K562 (cell line): Measurements from ENCODE around the gene RDH16. TPM values are rescaled to one million over a fixed set of nuclear protein-coding genes. Genes with fewer than 3 reads are reported as not detected.
A peak's percentile ranks its signal among the peaks of the same experiment; 100 is the strongest.

Source experiments
- BCOR ChIP-seq: fragments of 450-650 bp; IDR thresholded peaks from 2 replicates; pipeline ENCODE4 v1.6.1; 2016
- CSDE1 ChIP-seq, 2 experiments: fragments of 450-650 bp; IDR thresholded peaks; 2 replicates each; pipeline ENCODE4 v1.6.1; 2016; ENCODE audit warnings: mild to moderate bottlenecking in 1 of 2
- ETV1 ChIP-seq: fragments of 450-650 bp; conservative IDR thresholded peaks from 2 replicates; pipeline ENCODE4 v1.6.1; 2016; ENCODE audit warnings: missing genetic modification characterization, control low read depth, low read depth, missing compliant biosample characterization
- GABPB1 ChIP-seq: sonication (generic); formaldehyde crosslinking; IDR thresholded peaks from 2 replicates; pipeline ENCODE4 v1.8.0; 2022; ENCODE audit warnings: mild to moderate bottlenecking, missing genetic modification reagents
- GTF3C2 ChIP-seq: IDR thresholded peaks from 3 replicates; pipeline ENCODE4 v1.6.1; 2011; ENCODE audit warnings: borderline replicate concordance, mild to moderate bottlenecking, moderate library complexity; ENCODE audit not compliant: insufficient read length; ENCODE audit errors: extremely low read depth
- JUN ChIP-seq, 2 experiments: sonication (generic) in 1 of 2; formaldehyde crosslinking in 1 of 2; IDR thresholded peaks; 2 replicates each; pipeline versions ENCODE4 v1.6.1 to v1.8.0; 2012 to 2022; ENCODE audit warnings: borderline replicate concordance in 2 of 2, mild to moderate bottlenecking in 2 of 2, improper control_type of control experiment in 1 of 2, low read depth in 1 of 2, low read length in 1 of 2, missing genetic modification reagents in 1 of 2
- KLF16 ChIP-seq: IDR thresholded peaks from 2 replicates; pipeline ENCODE4 v1.6.1; 2016; ENCODE audit warnings: antibody characterized with exemption
- MYC ChIP-seq, 2 experiments: fragments of 250-450 bp in 1 of 2; sonication (Bioruptor Pico) in 1 of 2; IDR thresholded peaks; 2 replicates each; pipeline versions ENCODE4 v1.5.1 to v1.6.1; 2012 to 2021; ENCODE audit warnings: low read depth in 2 of 2, borderline replicate concordance in 1 of 2, improper control_type of control experiment in 1 of 2, low read length in 1 of 2, mild to moderate bottlenecking in 1 of 2, moderate library complexity in 1 of 2
- PHF20 ChIP-seq: fragments of 450-650 bp; IDR thresholded peaks from 2 replicates; pipeline ENCODE4 v1.6.1; 2018; ENCODE audit not compliant: partially characterized antibody
- PRMT5 ChIP-seq: sonication (generic); formaldehyde crosslinking; IDR thresholded peaks from 2 replicates; pipeline ENCODE4 v1.5.0; 2020; ENCODE audit warnings: missing genetic modification reagents
- SAP30 ChIP-seq: fragments of 200-600 bp; sonication (generic); IDR thresholded peaks from 2 replicates; pipeline ENCODE4 v1.6.1; 2012; ENCODE audit warnings: borderline replicate concordance, low read depth, mild to moderate bottlenecking, moderate library complexity, low read length, control low read depth, inconsistent platforms; ENCODE audit not compliant: insufficient read depth, poor library complexity, severe bottlenecking
- SIN3B ChIP-seq: fragments of 450-650 bp; IDR thresholded peaks from 2 replicates; pipeline ENCODE4 v1.6.1; 2017; ENCODE audit warnings: low read depth, mild to moderate bottlenecking, moderate library complexity
- SMAD1 ChIP-seq: fragments of 150-350 bp; IDR thresholded peaks from 2 replicates; pipeline ENCODE4 v1.6.1; 2014; ENCODE audit warnings: low read length, low read depth; ENCODE audit not compliant: partially characterized antibody
- STAT5B ChIP-seq: fragments of 250-450 bp; sonication (Bioruptor Pico); IDR thresholded peaks from 2 replicates; pipeline ENCODE4 v1.8.0; 2021; ENCODE audit warnings: mild to moderate bottlenecking, inconsistent platforms
- ZC3H11A ChIP-seq: IDR thresholded peaks from 2 replicates; pipeline ENCODE4 v1.6.1; 2012; ENCODE audit warnings: low read depth, low read length, improper control_type of control experiment
- ZNF12 ChIP-seq: sonication (generic); formaldehyde crosslinking; IDR thresholded peaks from 2 replicates; pipeline ENCODE4 v1.4.0; 2020; ENCODE audit warnings: mild to moderate bottlenecking, missing genetic modification reagents
- ZNF143 ChIP-seq: sonication (generic); formaldehyde crosslinking; IDR thresholded peaks from 2 replicates; pipeline ENCODE4 v1.9.0; 2022; ENCODE audit warnings: mild to moderate bottlenecking, missing genetic modification reagents
- ZNF217 ChIP-seq: sonication (generic); formaldehyde crosslinking; IDR thresholded peaks from 2 replicates; pipeline ENCODE4 v1.8.0; 2022; ENCODE audit warnings: mild to moderate bottlenecking, missing genetic modification reagents
- ZNF274 ChIP-seq: IDR thresholded peaks from 2 replicates; pipeline ENCODE4 v1.6.1; 2011; ENCODE audit warnings: low read depth, mild to moderate bottlenecking, low read length, moderate library complexity, borderline replicate concordance
- ZSCAN32 ChIP-seq: fragments of 450-650 bp; formaldehyde crosslinking; IDR thresholded peaks from 2 replicates; pipeline ENCODE4 v1.4.0; 2020; ENCODE audit warnings: mild to moderate bottlenecking, moderate library complexity
- polyA plus RNA-seq, 8 experiments: library from polyadenylated mRNA; depleted of rRNA in 4 of 8; stranded (reverse) in 5 of 8; unstranded in 3 of 8; fragments of >200 nt; fragmentation: Nextera tagmentation in 2 of 8; fragmentation: Illumina TruSeq in 1 of 8; extraction: Ambion mirVana in 2 of 8; extraction: Trizol in 1 of 8; gene quantifications; 2 replicates each; pipeline versions ENCODE4 v1.2.1 to v1.2.3, GENCODE V29; 2011 to 2014; ENCODE audit warnings: inconsistent platforms in 1 of 8, missing spikeins in 1 of 8
- total RNA-seq, 7 experiments: library from RNA; depleted of rRNA in 6 of 7; stranded (reverse); fragments of >200 nt in 6 of 7; fragmentation: Illumina TruSeq in 2 of 7; extraction: Trizol in 2 of 7; gene quantifications; 2 replicates each; pipeline versions ENCODE4 v1.2.1 to v1.2.3, GENCODE V29; 2011 to 2021; ENCODE audit warnings: low replicate concordance in 1 of 7
- TF ChIP-seq, protein P1 (sequence below), 2 experiments: fragments of 450-650 bp in 1 of 2; IDR thresholded peaks; 2 replicates each; pipeline ENCODE4 v1.6.1; 2011 to 2017; ENCODE audit warnings: low read depth in 2 of 2, antibody characterized with exemption in 1 of 2, borderline replicate concordance in 1 of 2, low read length in 1 of 2, mild to moderate bottlenecking in 1 of 2, mixed read lengths in 1 of 2; ENCODE audit not compliant: control insufficient read depth in 1 of 2
- TF ChIP-seq, protein P2 (sequence below): sonication (generic); formaldehyde crosslinking; IDR thresholded peaks from 2 replicates; pipeline ENCODE4 v1.8.0; 2022; ENCODE audit warnings: mild to moderate bottlenecking, missing genetic modification reagents

RDH16 gene
- total and polyA plus RNA-seq, 9 of the 15 experiments (the other 6 are each of a cell fraction or from before 2014, with no cell fraction given): 0.11 to 0.52 (median 0.22) TPM; not detected in 1

GRCh38 chr12:56987551-56988053 lies 30.2 kb upstream of the RDH16 start (continued):
- peak; percentile 58; the same call in 1 of the 2 replicates for TF ChIP-seq MYC (IDR thresholded peaks at IDR 0.05; ENCODE audit: low read depth, low read length)
- no peak for TF ChIP-seq MYC (CRISPR knock-in tag; IDR thresholded peaks at IDR 0.05; ENCODE audit: borderline replicate concordance, low read depth)
- TF ChIP-seq SMAD1: no peak
- TF ChIP-seq SAP30: no peak
- no peak for TF ChIP-seq KLF16
- TF ChIP-seq ZC3H11A: no peak
- no peak for TF ChIP-seq ETV1 (tag)
- TF ChIP-seq GTF3C2: no peak
- peak; percentile 31; the same call in 1 of the 2 replicates for TF ChIP-seq JUN (IDR thresholded peaks at IDR 0.05; ENCODE audit: borderline replicate concordance, low read depth, low read length)
- no peak; the same call in 1 of the 2 replicates for TF ChIP-seq JUN (CRISPR knock-in tag; IDR thresholded peaks at IDR 0.05; ENCODE audit: borderline replicate concordance)
- TF ChIP-seq ZNF274: no peak
- no peak for TF ChIP-seq ZNF143 (CRISPR knock-in tag)
- TF ChIP-seq CSDE1 (IDR thresholded peaks at IDR 0.05): no peak
- no peak for TF ChIP-seq BCOR
- TF ChIP-seq PRMT5 (CRISPR knock-in tag): no peak
- no peak for TF ChIP-seq STAT5B
- no peak for TF ChIP-seq ZSCAN32 (CRISPR knock-in tag)
- TF ChIP-seq SIN3B: no peak
- TF ChIP-seq, protein P1, sequence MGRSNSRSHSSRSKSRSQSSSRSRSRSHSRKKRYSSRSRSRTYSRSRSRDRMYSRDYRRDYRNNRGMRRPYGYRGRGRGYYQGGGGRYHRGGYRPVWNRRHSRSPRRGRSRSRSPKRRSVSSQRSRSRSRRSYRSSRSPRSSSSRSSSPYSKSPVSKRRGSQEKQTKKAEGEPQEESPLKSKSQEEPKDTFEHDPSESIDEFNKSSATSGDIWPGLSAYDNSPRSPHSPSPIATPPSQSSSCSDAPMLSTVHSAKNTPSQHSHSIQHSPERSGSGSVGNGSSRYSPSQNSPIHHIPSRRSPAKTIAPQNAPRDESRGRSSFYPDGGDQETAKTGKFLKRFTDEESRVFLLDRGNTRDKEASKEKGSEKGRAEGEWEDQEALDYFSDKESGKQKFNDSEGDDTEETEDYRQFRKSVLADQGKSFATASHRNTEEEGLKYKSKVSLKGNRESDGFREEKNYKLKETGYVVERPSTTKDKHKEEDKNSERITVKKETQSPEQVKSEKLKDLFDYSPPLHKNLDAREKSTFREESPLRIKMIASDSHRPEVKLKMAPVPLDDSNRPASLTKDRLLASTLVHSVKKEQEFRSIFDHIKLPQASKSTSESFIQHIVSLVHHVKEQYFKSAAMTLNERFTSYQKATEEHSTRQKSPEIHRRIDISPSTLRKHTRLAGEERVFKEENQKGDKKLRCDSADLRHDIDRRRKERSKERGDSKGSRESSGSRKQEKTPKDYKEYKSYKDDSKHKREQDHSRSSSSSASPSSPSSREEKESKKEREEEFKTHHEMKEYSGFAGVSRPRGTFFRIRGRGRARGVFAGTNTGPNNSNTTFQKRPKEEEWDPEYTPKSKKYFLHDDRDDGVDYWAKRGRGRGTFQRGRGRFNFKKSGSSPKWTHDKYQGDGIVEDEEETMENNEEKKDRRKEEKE (IDR thresholded peaks at IDR 0.05; ENCODE audit: borderline replicate concordance in 1 of 2, control insufficient read depth in 1 of 2, low read depth in 2 of 2, low read length in 1 of 2): no peak
- no peak for TF ChIP-seq PHF20
- no peak for TF ChIP-seq ZNF217
- TF ChIP-seq, protein P2, sequence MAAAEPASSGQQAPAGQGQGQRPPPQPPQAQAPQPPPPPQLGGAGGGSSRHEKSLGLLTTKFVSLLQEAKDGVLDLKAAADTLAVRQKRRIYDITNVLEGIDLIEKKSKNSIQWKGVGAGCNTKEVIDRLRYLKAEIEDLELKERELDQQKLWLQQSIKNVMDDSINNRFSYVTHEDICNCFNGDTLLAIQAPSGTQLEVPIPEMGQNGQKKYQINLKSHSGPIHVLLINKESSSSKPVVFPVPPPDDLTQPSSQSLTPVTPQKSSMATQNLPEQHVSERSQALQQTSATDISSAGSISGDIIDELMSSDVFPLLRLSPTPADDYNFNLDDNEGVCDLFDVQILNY (CRISPR knock-in tag): no peak
- no peak for TF ChIP-seq ZNF12 (CRISPR knock-in tag)
- TF ChIP-seq GABPB1: peak; percentile 78
